ENCODE data around the gene DDX39B. TPM values are rescaled to one million over a fixed set of nuclear protein-coding genes. Genes with fewer than 3 reads are reported as not detected.

The DDX39B gene
- total and polyA plus RNA-seq, 2 of the 8 experiments (the other 6 are each of a cell fraction or from before 2014, with no cell fraction given), result 780 to 1,164 TPM

DNA sequence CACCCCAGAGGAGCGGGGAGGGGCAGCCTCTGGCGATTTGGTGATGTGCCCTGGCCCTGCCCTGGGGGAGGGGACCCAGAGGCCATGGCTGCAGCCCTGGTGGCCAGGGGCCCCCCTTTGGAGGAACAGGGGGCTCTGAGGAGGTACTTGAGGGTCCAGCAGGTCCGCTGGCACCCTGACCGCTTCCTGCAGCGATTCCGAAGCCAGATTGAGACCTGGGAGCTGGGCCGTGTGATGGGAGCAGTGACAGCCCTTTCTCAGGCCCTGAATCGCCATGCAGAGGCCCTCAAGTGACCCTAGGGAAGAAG lies 16.5 kb upstream of the DDX39B start (continued):
- TF ChIP-seq, protein P1, sequence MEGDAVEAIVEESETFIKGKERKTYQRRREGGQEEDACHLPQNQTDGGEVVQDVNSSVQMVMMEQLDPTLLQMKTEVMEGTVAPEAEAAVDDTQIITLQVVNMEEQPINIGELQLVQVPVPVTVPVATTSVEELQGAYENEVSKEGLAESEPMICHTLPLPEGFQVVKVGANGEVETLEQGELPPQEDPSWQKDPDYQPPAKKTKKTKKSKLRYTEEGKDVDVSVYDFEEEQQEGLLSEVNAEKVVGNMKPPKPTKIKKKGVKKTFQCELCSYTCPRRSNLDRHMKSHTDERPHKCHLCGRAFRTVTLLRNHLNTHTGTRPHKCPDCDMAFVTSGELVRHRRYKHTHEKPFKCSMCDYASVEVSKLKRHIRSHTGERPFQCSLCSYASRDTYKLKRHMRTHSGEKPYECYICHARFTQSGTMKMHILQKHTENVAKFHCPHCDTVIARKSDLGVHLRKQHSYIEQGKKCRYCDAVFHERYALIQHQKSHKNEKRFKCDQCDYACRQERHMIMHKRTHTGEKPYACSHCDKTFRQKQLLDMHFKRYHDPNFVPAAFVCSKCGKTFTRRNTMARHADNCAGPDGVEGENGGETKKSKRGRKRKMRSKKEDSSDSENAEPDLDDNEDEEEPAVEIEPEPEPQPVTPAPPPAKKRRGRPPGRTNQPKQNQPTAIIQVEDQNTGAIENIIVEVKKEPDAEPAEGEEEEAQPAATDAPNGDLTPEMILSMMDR (IDR thresholded peaks at IDR 0.05; ENCODE audit: control extremely low read depth in 1 of 3, insufficient read depth in 1 of 3, low read depth in 1 of 3, low read length in 3 of 3), result no peak
- TF ChIP-seq, protein P2, sequence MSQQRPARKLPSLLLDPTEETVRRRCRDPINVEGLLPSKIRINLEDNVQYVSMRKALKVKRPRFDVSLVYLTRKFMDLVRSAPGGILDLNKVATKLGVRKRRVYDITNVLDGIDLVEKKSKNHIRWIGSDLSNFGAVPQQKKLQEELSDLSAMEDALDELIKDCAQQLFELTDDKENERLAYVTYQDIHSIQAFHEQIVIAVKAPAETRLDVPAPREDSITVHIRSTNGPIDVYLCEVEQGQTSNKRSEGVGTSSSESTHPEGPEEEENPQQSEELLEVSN (IDR thresholded peaks at IDR 0.05), result no peak
- TF ChIP-seq BCL11A (IDR thresholded peaks at IDR 0.05; ENCODE audit: low read depth in 2 of 2, low read length in 2 of 2) (no peak), TAF7 (optimal IDR thresholded peaks at IDR 0.05; ENCODE audit: borderline replicate concordance, low read depth, low read length) (no peak)

Data from H1 (cell line).